ENCODE results near the gene CLASRP. TPM values are rescaled to one million over a fixed set of nuclear protein-coding genes. Genes with fewer than 3 reads are reported as not detected.
A peak's percentile ranks its signal among the peaks of the same experiment; 100 is the strongest.

The CLASRP gene
- total and polyA plus RNA-seq, 9 of the 15 experiments (the other 6 are each of a cell fraction or from before 2014, with no cell fraction given): 0.94 to 86.3 (median 44.0) TPM

DNA sequence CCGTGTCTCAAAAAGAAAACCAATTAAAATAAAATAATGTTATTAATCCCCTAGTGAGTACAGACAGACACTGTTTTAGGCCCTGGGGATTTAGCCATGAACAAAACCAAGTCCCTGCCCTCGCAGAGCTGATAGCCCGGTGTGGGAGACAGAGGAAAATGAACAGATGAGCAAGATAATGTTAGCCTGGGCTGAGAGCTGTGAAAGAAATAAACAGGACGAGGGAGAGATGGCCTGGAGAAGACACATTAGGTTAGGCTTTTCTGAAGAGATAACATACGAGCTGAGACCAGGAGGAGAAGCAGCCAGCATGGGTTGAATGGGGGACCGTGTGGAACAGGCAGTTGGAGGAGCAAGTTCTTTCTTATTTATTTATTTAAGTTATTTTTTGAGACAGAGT lies 28.5 kb upstream of the CLASRP start:
- peak overlapping the region; percentile 70; the same call in 2 of the 3 replicates for H3K27ac ChIP-seq (ENCODE audit: extremely low read depth, low read depth, low read length)
- no peaks in the 10 kb centered on the region for H3K36me3 ChIP-seq (ENCODE audit: control insufficient read depth, insufficient read depth, low read length)
- H3K79me2 ChIP-seq (ENCODE audit: control insufficient read depth, insufficient read depth, low read length): no peaks in the 10 kb centered on the region
- peak in 2 of 4 experiments; percentile 72 to 74 for DNase-seq (ENCODE audit: extremely low read depth in 1 of 4, low spot score in 3 of 4)
- H3K4me1 ChIP-seq (replicated peaks in 1 of 2; ENCODE audit: control insufficient read depth in 2 of 2, insufficient read depth in 2 of 2, low read length in 2 of 2): peaks cover 12 to 16% of the 10 kb centered on the region in 2 experiments
- 0 out of 4 replicates have a peak overlapping the region, but pooled peaks of 1 of the 2 experiments have one; percentile 43 for H3K9ac ChIP-seq (ENCODE audit: insufficient read depth in 1 of 2, low read depth in 2 of 2, low read length in 2 of 2)
- H2AFZ ChIP-seq (ENCODE audit: low read depth, low read length): peak overlapping the region; percentile 88
- H3K27me3 ChIP-seq (ENCODE audit: control insufficient read depth in 2 of 2, insufficient read depth in 2 of 2, low read length in 2 of 2): no peaks in the 10 kb centered on the region
- H4K20me1 ChIP-seq (replicated peaks; ENCODE audit: control insufficient read depth, insufficient read depth, low read length): no peaks in the 10 kb centered on the region
- no peaks in the 10 kb centered on the region for H3K9me3 ChIP-seq (replicated peaks; ENCODE audit: control insufficient read depth, insufficient read depth, low read depth, low read length)
- peak overlapping the region; percentile 63 for H3K4me2 ChIP-seq (ENCODE audit: insufficient read depth, low read length)
- no peak overlapping the region for H3K4me3 ChIP-seq
- peak; percentile 79 for FAIRE-seq
- WGBS (ENCODE audit: insufficient coverage, low coverage, missing lambda C conversion rate): 2% methylated on average over 5 of the region's 6 CpGs
- BruUV-seq (replicated peaks): no TSS peak
- in situ Hi-C loops (cut with MboI): no loop called here
- ATAC-seq: peak; percentile 84
- intact Hi-C loops (cut with micrococcal nuclease): loop anchor here (10.0 kb wide), 2 partner anchors 234 to 324 kb away; partner anchors contain the start of gene EXOC3L2
- H3K9me1 ChIP-seq (ENCODE audit: control insufficient read depth, insufficient read depth, low read length): no peaks in the 10 kb centered on the region
- ChIA-PET POLR2A (interaction anchor here (0.6 to 1.4 kb wide), 6 partner anchors 8 to 394 kb away, joined by 3 read pairs; partner anchors contain the start of gene CLASRP), CTCF (ENCODE audit: low intra/inter-chr PET ratio) (no interaction called here)
- no peak for TF ChIP-seq CBX8 (IDR thresholded peaks at IDR 0.05; ENCODE audit: borderline replicate concordance, extremely low read depth, low read depth, low read length, poor library complexity, severe bottlenecking)
- TF ChIP-seq RAD21 (CRISPR knock-in tag; conservative IDR thresholded peaks at IDR 0.05 in 1 of 2, IDR thresholded peaks at IDR 0.05 in 1 of 2): 0 out of 4 replicates have a peak, but pooled peaks of 1 of the 2 experiments have one; percentile 5
- TF ChIP-seq MECOM (CRISPR knock-in tag; IDR thresholded peaks at IDR 0.05): peak; percentile 79
- TF ChIP-seq, protein P1, sequence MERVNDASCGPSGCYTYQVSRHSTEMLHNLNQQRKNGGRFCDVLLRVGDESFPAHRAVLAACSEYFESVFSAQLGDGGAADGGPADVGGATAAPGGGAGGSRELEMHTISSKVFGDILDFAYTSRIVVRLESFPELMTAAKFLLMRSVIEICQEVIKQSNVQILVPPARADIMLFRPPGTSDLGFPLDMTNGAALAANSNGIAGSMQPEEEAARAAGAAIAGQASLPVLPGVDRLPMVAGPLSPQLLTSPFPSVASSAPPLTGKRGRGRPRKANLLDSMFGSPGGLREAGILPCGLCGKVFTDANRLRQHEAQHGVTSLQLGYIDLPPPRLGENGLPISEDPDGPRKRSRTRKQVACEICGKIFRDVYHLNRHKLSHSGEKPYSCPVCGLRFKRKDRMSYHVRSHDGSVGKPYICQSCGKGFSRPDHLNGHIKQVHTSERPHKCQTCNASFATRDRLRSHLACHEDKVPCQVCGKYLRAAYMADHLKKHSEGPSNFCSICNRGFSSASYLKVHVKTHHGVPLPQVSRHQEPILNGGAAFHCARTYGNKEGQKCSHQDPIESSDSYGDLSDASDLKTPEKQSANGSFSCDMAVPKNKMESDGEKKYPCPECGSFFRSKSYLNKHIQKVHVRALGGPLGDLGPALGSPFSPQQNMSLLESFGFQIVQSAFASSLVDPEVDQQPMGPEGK (CRISPR knock-in tag; IDR thresholded peaks at IDR 0.05; ENCODE audit: borderline replicate concordance): no peak
- TF ChIP-seq RCOR1 (IDR thresholded peaks at IDR 0.05; ENCODE audit: borderline replicate concordance in 1 of 2, low read depth in 2 of 2, low read length in 2 of 2): peak in 1 of 2 experiments; percentile 58; a peak in 2 of 4 replicates
- peak; percentile 65; the same call in 1 of the 2 replicates for TF ChIP-seq DPF2 (IDR thresholded peaks at IDR 0.05)
- TF ChIP-seq TAL1 (IDR thresholded peaks at IDR 0.05): peak; percentile 31; the same call in 1 of the 2 replicates
- TF ChIP-seq, protein P2, sequence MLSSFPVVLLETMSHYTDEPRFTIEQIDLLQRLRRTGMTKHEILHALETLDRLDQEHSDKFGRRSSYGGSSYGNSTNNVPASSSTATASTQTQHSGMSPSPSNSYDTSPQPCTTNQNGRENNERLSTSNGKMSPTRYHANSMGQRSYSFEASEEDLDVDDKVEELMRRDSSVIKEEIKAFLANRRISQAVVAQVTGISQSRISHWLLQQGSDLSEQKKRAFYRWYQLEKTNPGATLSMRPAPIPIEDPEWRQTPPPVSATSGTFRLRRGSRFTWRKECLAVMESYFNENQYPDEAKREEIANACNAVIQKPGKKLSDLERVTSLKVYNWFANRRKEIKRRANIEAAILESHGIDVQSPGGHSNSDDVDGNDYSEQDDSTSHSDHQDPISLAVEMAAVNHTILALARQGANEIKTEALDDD (IDR thresholded peaks at IDR 0.05): peak; percentile 67
- TF ChIP-seq FOXK2 (conservative IDR thresholded peaks at IDR 0.05 in 1 of 2, IDR thresholded peaks at IDR 0.05 in 1 of 2; ENCODE audit: low read depth in 2 of 2): peak; percentile 42 to 56; a peak in 1 of 4 replicates
- TF ChIP-seq CBFA2T3 (IDR thresholded peaks at IDR 0.05): peak; percentile 71
- TF ChIP-seq, protein P3, sequence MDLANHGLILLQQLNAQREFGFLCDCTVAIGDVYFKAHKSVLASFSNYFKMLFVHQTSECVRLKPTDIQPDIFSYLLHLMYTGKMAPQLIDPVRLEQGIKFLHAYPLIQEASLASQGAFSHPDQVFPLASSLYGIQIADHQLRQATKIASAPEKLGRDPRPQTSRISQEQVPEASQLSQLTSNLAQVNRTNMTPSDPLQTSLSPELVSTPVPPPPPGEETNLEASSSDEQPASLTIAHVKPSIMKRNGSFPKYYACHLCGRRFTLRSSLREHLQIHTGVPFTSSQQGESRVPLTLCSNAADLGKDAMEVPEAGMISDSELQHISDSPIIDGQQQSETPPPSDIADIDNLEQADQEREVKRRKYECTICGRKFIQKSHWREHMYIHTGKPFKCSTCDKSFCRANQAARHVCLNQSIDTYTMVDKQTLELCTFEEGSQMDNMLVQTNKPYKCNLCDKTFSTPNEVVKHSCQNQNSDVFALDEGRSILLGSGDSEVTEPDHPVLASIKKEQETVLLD (IDR thresholded peaks at IDR 0.05): no peak
- TF ChIP-seq EZH2 (IDR thresholded peaks at IDR 0.05; ENCODE audit: borderline replicate concordance, low read depth, low read length): no peak
- TF ChIP-seq CBFA2T2 (conservative IDR thresholded peaks at IDR 0.05): peak; percentile 32; the same call in 1 of the 2 replicates
- TF ChIP-seq TCF3 (CRISPR knock-in tag; IDR thresholded peaks at IDR 0.05): peak; percentile 30; the same call in 1 of the 2 replicates
- TF ChIP-seq SMARCA4 (IDR thresholded peaks at IDR 0.05): peak; percentile 48; the same call in 1 of the 2 replicates
- no peak for TF ChIP-seq ZNF436 (CRISPR knock-in tag; IDR thresholded peaks at IDR 0.05)
- peak; percentile 80 for TF ChIP-seq GATA2 (CRISPR knock-in tag; IDR thresholded peaks at IDR 0.05)
- peak; percentile 36; the same call in 1 of the 2 replicates for TF ChIP-seq L3MBTL2 (IDR thresholded peaks at IDR 0.05)
- TF ChIP-seq ARID1B (IDR thresholded peaks at IDR 0.05): peak; percentile 65
